GM19193 (cell line): ENCODE measurements around the gene PRR33.

Source experiments
- POLR2A ChIP-seq: IDR thresholded peaks from 4 replicates; pipeline ENCODE4 v1.6.1; 2011; ENCODE audit not compliant: insufficient read depth, insufficient read length; ENCODE audit errors: extremely low read depth

Gene PRR33

DNA sequence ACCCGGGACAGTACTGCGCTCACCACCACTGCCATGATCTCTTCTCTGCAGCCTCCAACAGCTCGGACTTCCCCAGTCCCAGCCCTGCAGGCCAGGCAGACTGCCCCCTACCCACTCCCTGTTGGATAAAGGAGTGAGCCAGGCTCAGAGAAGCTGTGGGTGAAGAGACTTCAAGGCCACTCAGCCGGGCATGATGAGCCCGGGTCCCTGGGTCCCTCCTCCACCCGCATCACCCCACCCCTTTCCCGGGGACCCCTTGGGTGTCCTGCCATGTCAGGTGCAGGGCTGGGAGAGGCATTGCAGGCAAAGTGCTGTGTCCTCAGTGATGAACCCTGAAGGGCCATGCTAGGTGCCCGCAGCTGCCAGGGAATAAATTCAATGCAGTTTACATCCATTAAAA, 24.3 kb downstream of the PRR33 start:
- no peak for TF ChIP-seq POLR2A

- no peak for TF ChIP-seq POLR2A
Measured at GRCh38 chr11:1866776-1867175, 24.9 kb downstream of the PRR33 start.

- no peak for TF ChIP-seq POLR2A
Measured at GRCh38 chr11:1866226-1866625, 25.5 kb downstream of the PRR33 start.

DNA sequence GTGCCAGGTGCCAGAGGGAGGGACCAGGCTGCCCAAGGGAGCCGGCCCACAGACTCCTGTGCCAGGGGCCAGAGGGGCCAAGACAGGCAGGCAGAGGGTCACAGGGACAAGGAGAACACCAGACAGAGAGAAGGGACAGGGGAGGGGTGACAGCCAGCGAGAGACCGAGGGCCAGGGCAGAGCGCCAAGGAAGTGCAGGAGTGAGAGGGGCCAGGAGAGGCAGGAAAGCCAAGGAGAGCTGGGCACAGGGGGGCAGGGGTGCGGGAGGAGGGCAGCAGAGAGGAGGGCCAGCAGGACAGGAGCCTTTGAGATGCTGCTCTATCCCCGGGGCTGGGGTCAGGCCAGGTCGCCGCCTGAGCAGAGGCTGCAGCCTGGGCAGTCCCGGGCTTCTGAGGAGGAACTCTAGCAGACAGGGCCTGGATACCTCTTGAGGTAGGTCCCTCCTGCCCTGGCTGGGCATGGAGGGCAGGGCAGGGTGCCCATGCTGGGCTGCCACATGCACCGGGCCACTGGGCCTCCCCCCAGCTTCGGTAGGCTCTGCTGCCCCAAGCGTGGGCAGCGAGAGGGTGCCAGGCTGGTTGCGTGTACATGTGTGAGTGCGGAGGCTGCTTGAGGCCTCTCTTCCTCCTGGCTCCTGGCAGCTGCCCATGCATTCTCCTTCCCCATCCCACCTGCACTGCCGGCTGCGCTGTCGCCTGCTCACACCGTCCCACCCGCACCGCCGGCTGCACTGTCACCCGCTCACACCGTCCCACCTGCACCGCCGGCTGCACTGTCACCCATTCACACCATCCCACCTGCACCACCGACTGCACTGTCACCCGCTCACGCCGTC, 26.6 kb downstream of the PRR33 start:
- TF ChIP-seq POLR2A = no peak

- TF ChIP-seq POLR2A = no peak
Measured at GRCh38 chr11:1864231-1864630, 27.5 kb downstream of the PRR33 start.

- TF ChIP-seq POLR2A = no peak
Measured at GRCh38 chr11:1863352-1864216, 28.1 kb downstream of the PRR33 start.

GRCh38 chr11:1862588-1863351, 28.9 kb downstream of the PRR33 start:
- no peak for TF ChIP-seq POLR2A

DNA sequence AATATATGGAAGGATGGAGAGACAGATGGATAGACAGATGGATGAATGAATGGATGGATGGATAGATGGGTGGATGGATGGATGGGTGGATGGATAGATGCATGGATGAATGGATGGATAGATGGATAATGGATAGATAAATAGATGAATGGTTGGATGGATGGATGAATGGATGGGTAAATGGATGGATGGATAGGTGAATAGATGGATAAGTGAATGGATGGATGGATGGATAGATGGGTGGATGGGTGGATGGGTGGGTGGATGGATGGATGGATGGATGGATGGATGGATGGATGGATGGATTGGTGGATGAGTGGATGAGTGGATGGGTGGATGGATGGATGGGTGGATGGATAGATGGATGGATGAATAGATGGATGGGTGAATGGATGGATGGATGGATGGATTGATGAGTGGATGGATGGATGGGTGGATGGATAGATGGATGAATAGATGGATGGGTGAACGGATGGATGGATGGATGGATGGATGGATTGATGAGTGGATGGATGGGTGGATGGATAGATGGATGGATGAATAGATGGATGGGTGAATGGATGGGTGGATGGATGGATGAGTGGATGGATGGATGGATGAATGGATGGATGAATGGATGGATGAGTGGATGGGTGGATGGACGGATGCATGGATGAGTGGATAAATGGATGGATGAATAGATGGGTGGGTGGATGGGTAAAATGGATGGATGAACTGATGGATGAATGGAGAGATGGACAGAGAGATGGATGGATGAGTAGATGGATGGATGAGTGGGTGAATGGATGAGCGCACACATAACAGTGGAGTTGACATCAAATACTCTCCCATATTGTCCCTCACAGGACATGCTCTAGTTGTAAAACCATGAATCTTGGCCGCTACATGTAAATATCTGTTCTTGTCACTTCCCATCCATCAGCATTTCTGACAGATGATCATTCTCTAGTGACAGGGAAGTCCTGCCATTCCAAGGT, 30.0 kb downstream of the PRR33 start:
- no peak for TF ChIP-seq POLR2A

DNA sequence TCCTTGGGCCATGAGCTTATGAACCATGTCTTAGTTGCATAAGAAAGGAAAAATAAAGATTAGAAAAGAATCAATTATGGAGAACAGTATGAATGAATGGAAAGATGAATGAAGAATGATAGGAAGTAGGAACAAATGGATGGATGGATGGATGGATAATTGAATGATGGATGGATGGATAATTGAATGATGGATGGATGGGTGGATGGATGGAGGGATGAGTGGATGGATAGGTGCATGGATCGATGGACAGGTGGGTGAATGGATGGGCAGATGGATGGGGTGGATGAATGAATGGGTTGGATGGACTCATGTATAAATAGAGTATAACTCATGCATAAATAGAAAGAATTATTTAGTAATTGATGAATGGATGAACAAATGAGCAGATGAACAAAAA, 31.6 kb downstream of the PRR33 start:
- TF ChIP-seq POLR2A = no peak

DNA sequence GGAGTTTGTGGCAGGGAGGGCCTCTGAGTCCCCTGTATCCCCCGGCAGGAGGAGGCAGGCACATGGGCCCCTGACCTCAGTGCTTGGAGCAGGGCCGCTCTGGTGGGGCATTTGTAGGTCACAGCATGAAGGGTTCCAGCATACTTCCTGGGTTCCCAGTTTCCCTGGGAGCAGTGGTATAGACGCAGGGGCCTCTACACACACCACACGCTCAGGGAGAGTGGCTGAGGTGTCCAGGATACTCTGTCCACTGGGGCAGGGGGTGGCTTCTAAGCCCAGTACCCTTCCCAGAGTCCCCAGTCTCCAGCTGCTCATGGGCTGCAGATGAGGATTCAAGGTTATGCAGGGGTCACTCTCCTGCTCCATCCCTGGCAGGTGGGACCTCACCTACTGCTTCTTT, 32.7 kb downstream of the PRR33 start:
- no peak for TF ChIP-seq POLR2A

DNA sequence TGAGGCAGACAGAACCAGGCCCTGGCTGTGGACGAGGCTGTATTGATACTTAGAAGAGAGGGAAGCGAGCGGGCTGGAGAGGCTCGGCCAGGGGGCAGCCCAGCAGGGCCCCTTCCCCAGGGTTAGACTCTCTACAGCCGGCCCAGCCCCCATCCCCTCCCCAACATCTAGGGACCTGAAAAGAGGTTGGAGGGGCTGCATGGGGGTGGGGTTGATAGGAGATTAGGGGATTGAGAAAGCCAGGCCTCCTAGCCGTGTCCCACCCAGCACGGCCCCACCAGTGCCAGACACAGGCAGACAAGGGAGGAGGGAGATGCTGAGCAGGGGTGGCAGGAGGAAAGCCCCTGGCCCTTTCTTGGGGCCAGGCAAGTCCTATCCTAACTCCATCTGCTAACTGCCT, 33.1 kb downstream of the PRR33 start:
- TF ChIP-seq POLR2A = no peak

- TF ChIP-seq POLR2A = no peak
Measured at GRCh38 chr11:1858154-1858553, 33.5 kb downstream of the PRR33 start.

DNA sequence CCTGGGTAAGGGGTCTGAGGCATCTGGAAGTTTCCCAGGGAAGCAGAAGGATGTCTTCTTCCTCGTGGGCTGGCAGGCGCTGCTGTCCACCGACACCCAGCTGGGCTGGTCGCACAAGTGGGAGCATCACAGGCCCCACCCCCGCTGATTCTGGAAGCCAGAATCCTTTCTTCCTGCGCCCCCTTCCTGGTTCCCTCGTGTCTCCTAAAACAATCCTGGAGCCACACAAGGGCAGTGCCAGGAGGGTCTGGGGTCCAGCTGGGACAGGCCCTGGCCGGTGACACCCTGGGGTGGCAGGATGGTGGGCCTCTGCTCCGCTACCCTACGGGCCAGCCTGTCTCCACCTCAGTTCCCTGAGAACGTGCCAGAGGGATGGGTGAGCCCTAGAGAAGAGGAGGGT, 34.6 kb downstream of the PRR33 start:
- no peak for TF ChIP-seq POLR2A
